ENCODE measurements around the gene CPLX3. TPM values are rescaled to one million over a fixed set of nuclear protein-coding genes. Genes with fewer than 3 reads are reported as not detected.

CPLX3 gene
- total RNA-seq, 1 donor from 2014 or later = 0.67 TPM

GRCh38 chr15:74839526-74840395, 13.3 kb downstream of the CPLX3 start:
- intact Hi-C loops (cut with DNase I) = loop anchor here (5.0 kb wide), 1 partner anchor 67 kb away; no protein-coding TSS in a partner anchor
- DNase-seq (ENCODE audit: low spot score) = no peak

GRCh38 chr15:74840851-74841775, 14.7 kb downstream of the CPLX3 start:
- intact Hi-C loops (cut with DNase I) = no loop called here
- no peak for DNase-seq (ENCODE audit: low spot score)

DNA sequence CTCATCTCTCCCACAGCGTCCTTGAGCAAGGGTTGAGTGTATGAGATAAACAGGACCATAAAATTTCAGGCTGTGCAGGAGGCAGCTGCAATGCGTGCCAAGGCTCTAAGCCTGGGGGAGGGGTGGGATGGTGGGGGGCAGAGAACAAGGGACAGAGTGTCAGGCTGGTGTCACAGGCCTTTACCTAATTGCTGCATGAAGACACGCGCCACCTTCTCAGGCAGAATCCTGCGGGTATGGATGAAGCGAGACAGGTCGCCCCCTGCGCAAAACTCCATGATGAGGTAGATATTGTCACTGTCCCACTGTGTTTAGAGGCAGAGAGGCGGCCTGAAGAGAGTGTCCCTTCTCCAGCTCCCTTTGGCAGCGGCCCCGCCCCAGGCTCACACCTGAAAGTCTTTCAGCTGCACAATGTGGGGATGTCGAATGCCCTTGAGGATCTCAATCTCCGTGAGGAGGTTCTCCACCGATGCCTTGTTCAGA, 15.5 kb downstream of the CPLX3 start:
- intact Hi-C loops (cut with DNase I) = loop anchor here (2.0 kb wide), 1 partner anchor 61 kb away; no protein-coding TSS in a partner anchor
- no peak for DNase-seq (ENCODE audit: low spot score)

GRCh38 chr15:74842581-74843444, 16.4 kb downstream of the CPLX3 start, which contains the start of gene ULK3:
ULK3 (minus strand) TSS chr15:74843156; CDS start chr15:74843105, 51 bp downstream.
- intact Hi-C loops (cut with DNase I) = loop anchor here (2.0 kb wide), 1 partner anchor 60 kb away; no protein-coding TSS in a partner anchor
- peak; percentile 96 for DNase-seq (ENCODE audit: low spot score)

DNA sequence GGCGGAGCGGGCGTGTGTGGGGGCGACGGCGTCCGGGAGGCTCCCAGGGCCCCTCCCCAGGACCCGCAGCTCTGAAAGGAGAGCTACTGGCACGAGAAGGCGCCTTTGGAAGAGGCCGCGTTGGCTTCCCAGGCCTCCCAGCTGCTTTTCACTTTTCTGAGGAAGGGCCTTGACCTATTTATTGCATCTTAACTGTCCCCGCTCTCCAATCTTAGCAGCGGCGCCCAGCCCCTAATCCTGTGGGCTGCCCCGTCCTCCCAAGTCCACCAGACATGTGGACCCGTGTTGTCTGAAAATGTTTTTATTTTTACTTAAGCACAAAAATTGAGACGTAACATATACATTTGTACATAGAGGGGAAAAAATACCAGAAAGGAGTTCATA, 17.0 kb downstream of the CPLX3 start:
- intact Hi-C loops (cut with DNase I) = loop anchor here (2.0 kb wide), 1 partner anchor 59 kb away; no protein-coding TSS in a partner anchor
- DNase-seq (ENCODE audit: low spot score) = no peak

GRCh38 chr15:74843891-74844299, 17.5 kb downstream of the CPLX3 start:
- no peak for DNase-seq (ENCODE audit: low spot score)
- intact Hi-C loops (cut with DNase I) = loop anchor here (2.0 kb wide), 1 partner anchor 59 kb away; no protein-coding TSS in a partner anchor

- no peak for DNase-seq (ENCODE audit: low spot score)
- intact Hi-C loops (cut with DNase I) = no loop called here
Observed at GRCh38 chr15:74844319-74845207, 18.1 kb downstream of the CPLX3 start.

DNA sequence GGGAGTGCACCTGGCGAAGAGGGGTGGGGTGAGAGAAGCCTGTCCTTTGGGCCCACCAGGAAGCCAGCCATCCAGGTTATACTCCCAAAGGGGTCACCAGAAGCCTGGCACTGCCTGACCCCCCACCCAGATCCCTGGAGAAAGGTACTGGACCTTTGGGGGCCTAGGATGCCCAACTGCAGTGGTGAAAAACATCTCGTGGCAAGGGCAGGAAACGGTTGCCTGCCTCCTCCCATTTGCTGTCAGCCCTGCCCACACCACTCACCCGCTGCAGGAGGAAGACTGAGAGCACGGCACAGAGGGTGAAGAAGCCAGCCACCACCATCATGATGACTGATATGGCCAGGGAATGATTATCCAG, 18.8 kb downstream of the CPLX3 start:
- intact Hi-C loops (cut with DNase I) = no loop called here
- DNase-seq (ENCODE audit: low spot score) = no peak

- intact Hi-C loops (cut with DNase I) = no loop called here
- DNase-seq (ENCODE audit: low spot score) = no peak
Observed at GRCh38 chr15:74845581-74845980, 19.2 kb downstream of the CPLX3 start.

DNA sequence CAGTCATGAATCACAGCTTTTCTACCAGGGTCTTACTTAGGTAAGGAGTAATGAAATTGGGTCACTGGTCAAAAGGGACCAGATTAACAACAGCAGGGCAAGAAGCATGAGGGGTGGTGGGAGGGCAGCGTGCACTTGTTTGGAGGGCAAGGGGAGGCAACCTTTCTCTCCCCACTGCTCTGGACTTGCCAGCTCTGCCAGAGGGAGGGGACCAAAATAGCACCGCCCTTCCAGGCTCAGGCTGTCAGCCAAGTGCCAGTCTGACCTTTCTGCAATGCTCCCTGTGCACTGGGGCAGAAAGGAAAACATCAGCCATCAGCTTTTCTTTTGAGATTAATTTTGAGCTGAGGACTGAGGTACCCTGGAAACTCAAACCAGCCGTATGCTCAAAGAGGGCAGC, 21.0 kb downstream of the CPLX3 start:
- intact Hi-C loops (cut with DNase I) = no loop called here
- DNase-seq (ENCODE audit: low spot score) = no peak

GRCh38 chr15:74850393-74850792, 24.0 kb downstream of the CPLX3 start:
- intact Hi-C loops (cut with DNase I) = no loop called here
- DNase-seq (ENCODE audit: low spot score) = no peak

- intact Hi-C loops (cut with DNase I) = no loop called here
- DNase-seq (ENCODE audit: low spot score) = no peak
Observed at GRCh38 chr15:74851960-74852359, 25.5 kb downstream of the CPLX3 start.

- DNase-seq (ENCODE audit: low spot score) = no peak
- intact Hi-C loops (cut with DNase I) = no loop called here
Observed at GRCh38 chr15:74854453-74855022, 28.1 kb downstream of the CPLX3 start.

DNA sequence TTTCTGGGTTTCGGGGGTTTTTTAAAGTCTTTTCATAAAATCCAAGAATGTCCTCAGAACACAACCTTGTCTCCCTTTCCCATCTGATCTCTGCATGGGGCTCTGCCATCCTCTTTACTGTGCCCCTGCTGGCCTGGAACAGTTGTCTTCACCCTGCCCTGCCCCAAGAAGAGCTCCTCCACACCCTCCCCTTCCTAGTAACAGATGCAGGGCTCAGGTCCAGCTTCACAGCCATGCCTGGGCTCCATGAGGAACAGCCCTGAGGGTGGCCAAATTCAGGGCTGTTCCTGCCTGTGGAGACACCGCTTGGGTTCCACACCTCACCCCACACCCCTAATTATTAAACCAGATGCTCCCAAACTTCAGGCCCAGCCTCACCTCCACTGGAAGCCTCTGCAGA, 29.4 kb downstream of the CPLX3 start:
- intact Hi-C loops (cut with DNase I) = no loop called here
- no peak for DNase-seq (ENCODE audit: low spot score)

DNA sequence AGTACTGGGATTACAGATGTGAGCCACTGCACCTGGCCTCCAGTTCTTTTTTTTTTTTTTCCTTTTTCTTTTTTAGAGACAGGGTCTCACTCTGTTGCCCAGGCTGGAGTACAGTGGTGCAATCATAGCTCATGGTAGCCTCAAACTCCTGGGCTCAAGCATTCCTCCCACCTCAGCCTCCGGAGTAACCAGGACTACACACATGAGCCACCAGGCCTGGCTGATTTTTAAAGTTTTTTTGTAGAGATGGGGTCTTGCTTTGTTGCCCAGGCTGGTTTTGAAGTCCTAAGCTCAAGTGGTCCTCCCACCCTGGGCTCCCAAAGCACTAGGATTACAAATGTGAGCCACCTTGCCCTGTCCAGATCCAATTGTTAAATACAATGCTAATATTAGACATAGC, 30.1 kb downstream of the CPLX3 start:
- DNase-seq (ENCODE audit: low spot score) = no peak
- intact Hi-C loops (cut with DNase I) = no loop called here

DNA sequence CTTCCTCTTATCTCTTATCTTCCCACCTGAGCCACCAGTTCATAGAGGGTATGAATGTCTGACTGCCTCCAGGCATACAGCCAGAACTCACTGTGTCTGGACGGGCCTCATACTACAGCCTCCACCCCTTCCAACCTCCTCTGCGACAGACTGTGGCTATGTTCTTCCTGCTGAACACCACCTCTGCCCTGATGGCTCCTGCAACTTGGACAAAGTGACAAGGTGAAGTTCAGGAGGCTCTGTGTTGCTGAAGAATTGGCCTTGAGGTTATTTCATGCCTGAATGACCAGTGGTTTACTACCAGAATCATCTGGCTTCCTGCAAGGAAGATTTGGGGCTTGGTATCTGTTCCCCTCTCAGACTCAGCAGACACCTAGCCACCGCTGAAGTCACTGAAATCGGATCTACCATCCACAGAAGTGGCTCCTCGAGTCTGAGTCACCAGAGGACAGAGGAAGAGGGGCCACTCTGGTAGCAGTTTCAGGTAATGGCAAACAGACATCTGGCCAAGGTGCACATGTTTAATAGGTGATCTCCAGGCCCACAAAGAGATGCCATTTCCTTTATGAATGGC, 30.7 kb downstream of the CPLX3 start:
- DNase-seq (ENCODE audit: low spot score) = no peak

GRCh38 chr15:74857671-74858368, 31.4 kb downstream of the CPLX3 start:
- intact Hi-C loops (cut with DNase I) = no loop called here
- DNase-seq (ENCODE audit: low spot score) = no peak

More for the DNA sequence above, 30.7 kb downstream of the CPLX3 start:
- intact Hi-C loops (cut with DNase I) = no loop called here

All from cardiac septum (tissue), 1 donor.